H9 (cell line): Measurements from ENCODE around the gene MYCBPAP. TPM values are rescaled to one million over a fixed set of nuclear protein-coding genes. Genes with fewer than 3 reads are reported as not detected.

Experiments used
- DNase-seq: peaks from one replicate; pipeline ENCODE4 v3.0.0-alpha.2; 2017
- H2AFZ ChIP-seq: one replicate; pipeline ENCODE4 v1.6.1; 2013; ENCODE audit warnings: mild to moderate bottlenecking, low read length, control low read depth, moderate library complexity
- H2AK5ac ChIP-seq: 2 replicates; pipeline ENCODE4 v1.6.1; 2013; ENCODE audit warnings: low read length, control low read depth, mixed read lengths; ENCODE audit not compliant: insufficient read length
- H2BK120ac ChIP-seq: one replicate; pipeline ENCODE4 v1.6.1; 2013; ENCODE audit warnings: low read depth, mild to moderate bottlenecking, low read length, control low read depth, inconsistent platforms; ENCODE audit not compliant: poor library complexity, severe bottlenecking
- H2BK12ac ChIP-seq: 2 replicates; pipeline ENCODE4 v1.6.1; 2013; ENCODE audit warnings: low read length, control low read depth, mixed read lengths, low read depth; ENCODE audit not compliant: insufficient read length
- H2BK15ac ChIP-seq: 2 replicates; pipeline ENCODE4 v1.6.1; 2013; ENCODE audit warnings: low read depth, low read length, control low read depth
- H2BK20ac ChIP-seq: one replicate; pipeline ENCODE4 v1.6.1; 2013; ENCODE audit warnings: low read depth, mild to moderate bottlenecking, low read length, control low read depth, inconsistent platforms; ENCODE audit not compliant: poor library complexity, severe bottlenecking
- H2BK5ac ChIP-seq: 2 replicates; pipeline ENCODE4 v1.6.1; 2013; ENCODE audit warnings: low read length, control low read depth, mixed read lengths; ENCODE audit not compliant: insufficient read length
- H3K14ac ChIP-seq: 2 replicates; pipeline ENCODE4 v1.6.1; 2013; ENCODE audit warnings: low read length, control low read depth; ENCODE audit not compliant: insufficient read depth
- H3K18ac ChIP-seq: 2 replicates; pipeline ENCODE4 v1.6.1; 2013; ENCODE audit warnings: low read depth, mild to moderate bottlenecking, mixed read lengths, low read length, control low read depth; ENCODE audit not compliant: insufficient read length
- H3K23ac ChIP-seq: 2 replicates; pipeline ENCODE4 v1.6.1; 2013; ENCODE audit warnings: low read length, control low read depth, mixed read lengths, low read depth; ENCODE audit not compliant: insufficient read length
- H3K23me2 ChIP-seq: 2 replicates; pipeline ENCODE4 v1.6.1; 2013; ENCODE audit warnings: low read depth, mild to moderate bottlenecking, mixed read lengths, low read length, control low read depth; ENCODE audit not compliant: insufficient read length, poor library complexity, severe bottlenecking
- H3K27ac ChIP-seq: 2 replicates; pipeline ENCODE4 v1.5.1; 2013; ENCODE audit warnings: low read length, control low read depth, mixed read lengths, low read depth; ENCODE audit not compliant: insufficient read length
- H3K27me3 ChIP-seq: 2 replicates; pipeline ENCODE4 v1.6.1; 2013; ENCODE audit warnings: low read length, control low read depth, inconsistent platforms; ENCODE audit not compliant: insufficient read depth
- H3K4ac ChIP-seq: 2 replicates; pipeline ENCODE4 v1.6.1; 2013; ENCODE audit warnings: low read depth, mild to moderate bottlenecking, control low read depth, inconsistent platforms, low read length, moderate library complexity
- H3K4me1 ChIP-seq: 2 replicates; pipeline ENCODE4 v1.6.1; 2013; ENCODE audit warnings: low read length, control low read depth, inconsistent platforms; ENCODE audit not compliant: insufficient read depth
- H3K4me2 ChIP-seq: 2 replicates; pipeline ENCODE4 v1.6.1; 2013; ENCODE audit warnings: low read length, control low read depth, mixed read lengths; ENCODE audit not compliant: insufficient read length, insufficient read depth
- H3K56ac ChIP-seq: 2 replicates; pipeline ENCODE4 v1.6.1; 2013; ENCODE audit warnings: low read depth, mild to moderate bottlenecking, mixed read lengths, low read length, control low read depth; ENCODE audit not compliant: insufficient read length
- H3K79me1 ChIP-seq: 2 replicates; pipeline ENCODE4 v1.6.1; 2013; ENCODE audit warnings: low read depth, mild to moderate bottlenecking, moderate library complexity, low read length, control low read depth, inconsistent platforms; ENCODE audit not compliant: insufficient read depth, poor library complexity, severe bottlenecking
- H3K79me2 ChIP-seq: 2 replicates; pipeline ENCODE4 v1.6.1; 2013; ENCODE audit warnings: low read length, control low read depth, inconsistent platforms; ENCODE audit not compliant: insufficient read depth
- H3K9ac ChIP-seq: 2 replicates; pipeline ENCODE4 v1.6.1; 2013; ENCODE audit warnings: low read length, control low read depth, mixed read lengths; ENCODE audit not compliant: insufficient read length; ENCODE audit errors: extremely low read depth
- H3K9me3 ChIP-seq: one replicate; pipeline ENCODE4 v1.6.1; 2013; ENCODE audit warnings: low read depth, low read length, inconsistent platforms; ENCODE audit not compliant: control insufficient read depth
- H3T11ph ChIP-seq: one replicate; pipeline ENCODE4 v1.6.1; 2013; ENCODE audit warnings: mild to moderate bottlenecking, low read length, control low read depth, inconsistent platforms
- H4K20me1 ChIP-seq: one replicate; pipeline ENCODE4 v1.6.1; 2013; ENCODE audit not compliant: control insufficient read depth, insufficient read length, insufficient read depth
- H4K5ac ChIP-seq: 2 replicates; pipeline ENCODE4 v1.6.1; 2013; ENCODE audit warnings: low read depth, mild to moderate bottlenecking, mixed read lengths, low read length, control low read depth; ENCODE audit not compliant: insufficient read length
- H4K8ac ChIP-seq: replicated peaks from 2 replicates; pipeline ENCODE4 v1.6.1; 2013; ENCODE audit warnings: low read length, control low read depth, mixed read lengths, low read depth; ENCODE audit not compliant: insufficient read length
- H4K91ac ChIP-seq: 2 replicates; pipeline ENCODE4 v1.6.1; 2013; ENCODE audit warnings: low read depth, mild to moderate bottlenecking, moderate library complexity, mixed read lengths, low read length, control low read depth; ENCODE audit not compliant: insufficient read length
- H3K27ac Mint-ChIP-seq, 3 experiments: 2 replicates in 2 of 3; 3 replicates in 1 of 3; pipeline ENCODE4 v1.8.0; 2020 to 2021; ENCODE audit warnings: mixed read lengths in 3 of 3, mild to moderate bottlenecking in 1 of 3, moderate library complexity in 1 of 3
- H3K27me3 Mint-ChIP-seq: 2 replicates; pipeline ENCODE4 v1.8.0; 2021; ENCODE audit warnings: low read depth, mild to moderate bottlenecking, moderate library complexity, mixed read lengths
- H3K36me3 Mint-ChIP-seq, 3 experiments: 2 replicates in 2 of 3; 3 replicates in 1 of 3; pipeline ENCODE4 v1.8.0; 2020 to 2021; ENCODE audit warnings: low read depth in 3 of 3, mixed read lengths in 3 of 3; ENCODE audit not compliant: insufficient read depth in 1 of 3
- H3K4me1 Mint-ChIP-seq, 2 experiments: 2 replicates each; pipeline ENCODE4 v1.8.0; 2020; ENCODE audit warnings: mixed read lengths in 2 of 2
- H3K4me3 Mint-ChIP-seq, 2 experiments: 2 replicates in 1 of 2; 3 replicates in 1 of 2; pipeline ENCODE4 v1.8.0; 2020 to 2021; ENCODE audit warnings: mild to moderate bottlenecking in 2 of 2, mixed read lengths in 2 of 2, moderate library complexity in 1 of 2
- H3K9me3 Mint-ChIP-seq, 2 experiments: 2 replicates in 1 of 2; 3 replicates in 1 of 2; pipeline ENCODE4 v1.8.0; 2020; ENCODE audit warnings: mild to moderate bottlenecking in 2 of 2, mixed read lengths in 2 of 2, moderate library complexity in 1 of 2
- WGBS: extraction: QIAGEN DNeasy Blood & Tissue Kit; methylation state at CpG from one replicate; pipeline ENCODE4 v1.1.7; 2013; ENCODE audit warnings: missing lambda C conversion rate, low lambda C conversion rate, mixed read lengths; ENCODE audit not compliant: insufficient read length; ENCODE audit errors: extremely low coverage; 5-methylcytosine and 5-hydroxymethylcytosine counted together
- total RNA-seq: library from RNA; stranded (reverse); gene quantifications from 2 replicates; pipeline ENCODE4 v1.2.1, GENCODE V29; 2021
- TF ChIP-seq, protein P1 (sequence below): fragments of 200-600 bp; sonication (generic); conservative IDR thresholded peaks from 3 replicates; pipeline ENCODE4 v1.8.0; 2021; ENCODE audit warnings: antibody characterized with exemption, mild to moderate bottlenecking

MYCBPAP gene
- total RNA-seq, 1 experiment from 2014 or later, result 1.7 TPM

DNA sequence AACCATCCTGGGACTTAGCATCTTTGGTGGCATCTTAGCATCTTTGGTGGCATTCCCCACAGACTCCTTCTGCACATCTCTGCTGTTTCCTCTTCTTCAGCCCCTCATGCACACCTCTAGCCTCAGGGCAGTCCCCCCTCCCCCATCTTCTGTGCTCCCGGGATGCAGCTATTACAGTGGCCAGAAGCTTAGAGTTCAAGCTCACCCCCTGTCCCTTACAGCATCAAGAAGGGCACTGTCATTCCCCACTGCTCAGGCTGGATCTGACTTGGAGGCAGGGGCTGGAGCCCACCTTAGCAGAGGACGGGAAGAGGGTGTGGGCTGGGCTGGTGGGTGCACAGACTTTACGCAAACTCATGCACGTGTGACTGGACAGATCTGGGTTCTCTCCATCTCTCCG is 24.9 kb downstream of the MYCBPAP start:
- Histone ChIP-seq H2BK20ac (no peak overlapping the region), H3K23ac (no peak overlapping the region), H3K4me1 (peaks cover 3% of the 10 kb centered on the region; the same call in 1 of the 2 replicates), H3K9ac (no peak overlapping the region), H3K4me2 (peak overlapping the region; percentile 70), H3K9me3 (no peaks in the 10 kb centered on the region), H3K56ac (no peak overlapping the region), H4K8ac (no peak overlapping the region), H2BK12ac (no peak overlapping the region), H2BK5ac (no peak overlapping the region), H4K91ac (no peak overlapping the region), H4K5ac (no peak overlapping the region), H3K4ac (no peak overlapping the region), H3K27ac (no peak overlapping the region), H3K18ac (no peak overlapping the region), H3T11ph (no peak overlapping the region), H3K27me3 (no peaks in the 10 kb centered on the region; the same call in 1 of the 2 replicates), H3K79me1 (no peaks in the 10 kb centered on the region), H2AFZ (no peak overlapping the region), H2AK5ac (no peak overlapping the region), H2BK15ac (no peak overlapping the region), H3K79me2 (no peaks in the 10 kb centered on the region), H2BK120ac (no peak overlapping the region), H3K23me2 (peaks cover 17% of the 10 kb centered on the region), H3K14ac (no peak overlapping the region), H4K20me1 (no peaks in the 10 kb centered on the region)
- DNase-seq, result no peak
- WGBS, result no CpG with 5 or more reads among the region's 5 CpGs
- Mint-ChIP-seq H3K4me1 (peaks cover 37 to 39% of the 10 kb centered on the region in 2 experiments), H3K36me3 (peaks cover 0 to 5% (median 0%) of the 10 kb centered on the region in 3 experiments; a peak in 3 of 7 replicates), H3K4me3 (peak overlapping the region; percentile 65 to 84), H3K9me3 (no peaks in the 10 kb centered on the region; a peak in 1 of 5 replicates), H3K27me3 (peaks cover 52% of the 10 kb centered on the region), H3K27ac (peak overlapping the region in 1 of 3 experiments; percentile 28; a peak in 1 of 7 replicates)
- TF ChIP-seq, protein P1, sequence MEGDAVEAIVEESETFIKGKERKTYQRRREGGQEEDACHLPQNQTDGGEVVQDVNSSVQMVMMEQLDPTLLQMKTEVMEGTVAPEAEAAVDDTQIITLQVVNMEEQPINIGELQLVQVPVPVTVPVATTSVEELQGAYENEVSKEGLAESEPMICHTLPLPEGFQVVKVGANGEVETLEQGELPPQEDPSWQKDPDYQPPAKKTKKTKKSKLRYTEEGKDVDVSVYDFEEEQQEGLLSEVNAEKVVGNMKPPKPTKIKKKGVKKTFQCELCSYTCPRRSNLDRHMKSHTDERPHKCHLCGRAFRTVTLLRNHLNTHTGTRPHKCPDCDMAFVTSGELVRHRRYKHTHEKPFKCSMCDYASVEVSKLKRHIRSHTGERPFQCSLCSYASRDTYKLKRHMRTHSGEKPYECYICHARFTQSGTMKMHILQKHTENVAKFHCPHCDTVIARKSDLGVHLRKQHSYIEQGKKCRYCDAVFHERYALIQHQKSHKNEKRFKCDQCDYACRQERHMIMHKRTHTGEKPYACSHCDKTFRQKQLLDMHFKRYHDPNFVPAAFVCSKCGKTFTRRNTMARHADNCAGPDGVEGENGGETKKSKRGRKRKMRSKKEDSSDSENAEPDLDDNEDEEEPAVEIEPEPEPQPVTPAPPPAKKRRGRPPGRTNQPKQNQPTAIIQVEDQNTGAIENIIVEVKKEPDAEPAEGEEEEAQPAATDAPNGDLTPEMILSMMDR, result no peak
